Osteoblast (primary cell): ENCODE results near the gene HSD3B1. TPM values are rescaled to one million over a fixed set of nuclear protein-coding genes. Genes with fewer than 3 reads are reported as not detected.
"Not testable (repeated sequence)": the region's sequence is repeated elsewhere in the genome, so short reads cannot be mapped to it uniquely, and the experiment has no call there.

Source experiments
- DNase-seq: peaks from one replicate; pipeline ENCODE4 v3.0.0; 2011; ENCODE audit warnings: low spot score, mixed read lengths; ENCODE audit not compliant: insufficient read length; ENCODE audit errors: missing footprints
- H2AFZ ChIP-seq: 2 replicates; pipeline ENCODE4 v1.6.0; 2011; ENCODE audit warnings: mild to moderate bottlenecking, low read length
- H3K27ac ChIP-seq: 2 replicates; pipeline ENCODE4 v1.5.1; 2011; ENCODE audit warnings: mild to moderate bottlenecking, low read depth, low read length, moderate library complexity
- H3K27me3 ChIP-seq: 2 replicates; pipeline ENCODE4 v1.6.0; 2012; ENCODE audit warnings: mild to moderate bottlenecking, control low read depth, inconsistent platforms, low read length, moderate library complexity; ENCODE audit not compliant: insufficient read depth
- H3K36me3 ChIP-seq: 2 replicates; pipeline ENCODE4 v1.5.1; 2011; ENCODE audit warnings: mild to moderate bottlenecking, low read length, control low read depth, moderate library complexity; ENCODE audit not compliant: insufficient read depth
- H3K4me1 ChIP-seq: 2 replicates; pipeline ENCODE4 v1.5.1; 2011; ENCODE audit warnings: mild to moderate bottlenecking, low read length, control low read depth, moderate library complexity; ENCODE audit not compliant: insufficient read depth
- H3K4me2 ChIP-seq: 2 replicates; pipeline ENCODE4 v1.6.0; 2011; ENCODE audit warnings: mild to moderate bottlenecking, low read length; ENCODE audit not compliant: insufficient read depth
- H3K4me3 ChIP-seq: fragments of 200-600 bp; sonication (generic); 3 replicates; pipeline ENCODE4 v1.5.1; 2012; ENCODE audit warnings: mild to moderate bottlenecking, low read length, inconsistent platforms; ENCODE audit not compliant: insufficient read depth
- H3K79me2 ChIP-seq: 2 replicates; pipeline ENCODE4 v1.6.0; 2012; ENCODE audit warnings: mild to moderate bottlenecking, low read length, control low read depth, inconsistent platforms; ENCODE audit not compliant: insufficient read depth
- H3K9me3 ChIP-seq: 2 replicates; pipeline ENCODE4 v1.5.1; 2011; ENCODE audit warnings: low read depth, low read length, control low read depth
- H4K20me1 ChIP-seq: 2 replicates; pipeline ENCODE4 v1.6.0; 2012; ENCODE audit warnings: mild to moderate bottlenecking, low read length, control low read depth; ENCODE audit not compliant: insufficient read depth
- total RNA-seq: library from RNA; depleted of rRNA; stranded (reverse); fragments of >200 nt; gene quantifications from 2 replicates; pipeline ENCODE4 v1.2.3, GENCODE V29; 2012
- TF ChIP-seq, protein P1 (sequence below): IDR thresholded peaks from 2 replicates; pipeline ENCODE4 v1.5.1; 2011; ENCODE audit warnings: mild to moderate bottlenecking, low read depth, low read length, moderate library complexity; ENCODE audit errors: extremely low read depth

Gene HSD3B1
- total RNA-seq, 1 donor: not detected

DNA sequence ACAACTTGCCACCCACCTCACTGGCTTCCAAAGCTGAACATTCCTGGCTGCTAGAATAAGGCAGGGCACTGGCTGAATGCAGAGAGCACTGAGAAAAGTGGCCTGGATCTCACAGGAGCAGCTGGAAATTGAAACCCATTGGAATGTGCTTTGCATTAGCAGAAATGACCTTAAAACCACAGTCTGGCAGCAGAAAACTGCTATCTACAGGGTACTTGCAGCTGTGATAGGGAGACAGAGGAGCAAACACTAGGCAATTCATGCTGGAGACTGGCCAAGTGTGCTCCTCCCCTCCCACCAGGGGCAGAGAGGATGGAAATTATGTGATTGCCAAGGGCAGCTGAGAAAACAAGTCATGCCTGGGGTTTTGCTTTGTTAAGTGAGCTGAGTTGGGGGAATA lies 47.2 kb downstream of the HSD3B1 start:
- H3K79me2 ChIP-seq: no peaks in the 10 kb centered on the region
- no peaks in the 10 kb centered on the region for H3K9me3 ChIP-seq
- no peak overlapping the region for H3K27ac ChIP-seq
- H3K27me3 ChIP-seq: no peaks in the 10 kb centered on the region
- H3K4me1 ChIP-seq: peaks cover 10% of the 10 kb centered on the region
- no peak overlapping the region for H3K4me3 ChIP-seq
- DNase-seq: no peak
- H3K36me3 ChIP-seq: no peaks in the 10 kb centered on the region
- H4K20me1 ChIP-seq: no peaks in the 10 kb centered on the region
- TF ChIP-seq, protein P1, sequence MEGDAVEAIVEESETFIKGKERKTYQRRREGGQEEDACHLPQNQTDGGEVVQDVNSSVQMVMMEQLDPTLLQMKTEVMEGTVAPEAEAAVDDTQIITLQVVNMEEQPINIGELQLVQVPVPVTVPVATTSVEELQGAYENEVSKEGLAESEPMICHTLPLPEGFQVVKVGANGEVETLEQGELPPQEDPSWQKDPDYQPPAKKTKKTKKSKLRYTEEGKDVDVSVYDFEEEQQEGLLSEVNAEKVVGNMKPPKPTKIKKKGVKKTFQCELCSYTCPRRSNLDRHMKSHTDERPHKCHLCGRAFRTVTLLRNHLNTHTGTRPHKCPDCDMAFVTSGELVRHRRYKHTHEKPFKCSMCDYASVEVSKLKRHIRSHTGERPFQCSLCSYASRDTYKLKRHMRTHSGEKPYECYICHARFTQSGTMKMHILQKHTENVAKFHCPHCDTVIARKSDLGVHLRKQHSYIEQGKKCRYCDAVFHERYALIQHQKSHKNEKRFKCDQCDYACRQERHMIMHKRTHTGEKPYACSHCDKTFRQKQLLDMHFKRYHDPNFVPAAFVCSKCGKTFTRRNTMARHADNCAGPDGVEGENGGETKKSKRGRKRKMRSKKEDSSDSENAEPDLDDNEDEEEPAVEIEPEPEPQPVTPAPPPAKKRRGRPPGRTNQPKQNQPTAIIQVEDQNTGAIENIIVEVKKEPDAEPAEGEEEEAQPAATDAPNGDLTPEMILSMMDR: no peak
- H2AFZ ChIP-seq: no peak overlapping the region
- peak overlapping the region; percentile 10 for H3K4me2 ChIP-seq

DNA sequence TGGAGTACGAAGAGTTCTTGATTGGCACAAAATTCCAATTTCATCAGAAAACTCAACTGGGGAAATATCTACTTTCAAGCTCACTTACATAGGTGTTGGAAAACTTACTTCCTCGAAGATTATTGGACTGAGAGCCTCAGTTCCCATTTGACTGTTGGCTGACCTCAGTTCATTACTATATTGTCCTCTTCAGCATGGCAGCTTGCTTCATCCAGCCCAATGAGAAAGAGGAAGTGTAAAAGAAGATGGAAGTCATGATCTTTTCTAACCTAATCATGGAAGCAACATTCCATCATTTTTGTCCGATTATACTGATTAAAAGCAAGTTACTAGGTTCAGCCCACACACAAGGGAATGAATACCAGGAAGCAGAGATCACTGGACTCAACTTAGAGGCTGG lies 49.4 kb downstream of the HSD3B1 start:
- no peaks in the 10 kb centered on the region for H3K36me3 ChIP-seq
- no peak overlapping the region for H3K4me3 ChIP-seq
- H2AFZ ChIP-seq: no peak overlapping the region
- TF ChIP-seq, protein P1: no peak
- peaks cover 10% of the 10 kb centered on the region for H3K4me1 ChIP-seq
- no peaks in the 10 kb centered on the region for H3K79me2 ChIP-seq
- no peaks in the 10 kb centered on the region for H4K20me1 ChIP-seq
- no peak overlapping the region for H3K4me2 ChIP-seq
- no peaks in the 10 kb centered on the region for H3K9me3 ChIP-seq
- H3K27me3 ChIP-seq: no peaks in the 10 kb centered on the region
- DNase-seq: no peak
- H3K27ac ChIP-seq: no peak overlapping the region

DNA sequence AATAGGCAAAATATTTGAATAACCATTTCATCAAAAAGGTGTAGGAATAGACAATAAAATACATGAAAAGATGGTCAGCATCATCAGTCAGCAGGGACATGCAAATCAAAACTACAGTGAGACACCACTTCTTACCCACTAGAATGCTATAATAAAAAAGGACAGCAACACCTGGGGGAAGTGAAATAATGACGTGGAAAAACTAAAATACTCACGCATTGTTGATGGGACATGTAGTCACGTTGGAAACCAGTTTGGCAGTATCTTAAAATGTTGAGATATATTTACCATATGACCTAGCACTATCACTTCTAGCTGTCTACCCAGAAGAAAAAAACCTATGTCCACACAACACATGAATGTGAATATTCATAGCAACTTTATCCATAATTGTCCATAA lies 53.4 kb downstream of the HSD3B1 start:
- H3K9me3 ChIP-seq, H4K20me1 ChIP-seq, H2AFZ ChIP-seq, H3K79me2 ChIP-seq, DNase-seq, H3K4me3 ChIP-seq, H3K27ac ChIP-seq, H3K4me1 ChIP-seq, H3K27me3 ChIP-seq, H3K4me2 ChIP-seq, H3K36me3 ChIP-seq: not testable (repeated sequence)

DNA sequence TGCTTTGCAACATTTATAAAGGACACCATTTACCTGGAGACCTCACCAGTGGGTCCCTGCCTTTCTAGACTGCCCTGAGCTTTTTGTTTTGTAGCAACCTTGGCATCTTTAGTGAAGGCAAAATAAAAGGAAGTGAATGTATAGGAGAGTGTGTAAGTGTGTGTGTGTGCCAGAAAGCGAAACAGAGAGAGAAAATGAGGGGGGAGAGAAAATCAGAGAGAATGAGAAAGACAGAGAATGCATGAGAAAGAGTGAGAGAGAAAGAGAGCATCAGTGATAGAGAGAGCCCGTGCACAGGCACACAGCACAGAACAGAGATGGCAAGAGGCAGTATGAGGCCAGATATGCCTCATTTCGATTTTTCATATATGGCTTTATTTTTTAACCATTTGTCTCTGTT lies 57.5 kb downstream of the HSD3B1 start:
- Histone ChIP-seq H4K20me1 (no peaks in the 10 kb centered on the region), H3K79me2 (no peaks in the 10 kb centered on the region), H3K9me3 (no peaks in the 10 kb centered on the region), H3K4me3 (no peak overlapping the region), H3K4me2 (no peak overlapping the region), H3K27me3 (peaks cover 7% of the 10 kb centered on the region), H2AFZ (no peak overlapping the region), H3K27ac (no peak overlapping the region), H3K36me3 (no peaks in the 10 kb centered on the region), H3K4me1 (no peaks in the 10 kb centered on the region)
- TF ChIP-seq, protein P1: no peak
- no peak for DNase-seq

Other genes starting within 250 kb of the HSD3B1 start
- gene HAO2, start 138.4 kb upstream of the HSD3B1 start, total RNA-seq: not detected in 2 replicates
- gene HSD3B2, start 92.1 kb upstream of the HSD3B1 start, total RNA-seq: not detected in 2 replicates
- 6.5 and 8.8 TPM in 2 replicates for gene ZNF697, start 141.1 kb downstream of the HSD3B1 start, total RNA-seq
- gene PHGDH, start 204.7 kb downstream of the HSD3B1 start, total RNA-seq: 184 and 189 TPM in 2 replicates